Measurements from ENCODE around the gene ORAI3.

The ORAI3 gene

GRCh38 chr16:30923554-30924075 lies 25.3 kb upstream of the ORAI3 start, which contains the start of gene FBXL19:
Gene FBXL19, plus strand, starts transcription at chr16:30923572. Its CDS starts 2,183 bp downstream, at chr16:30925755.
- peaks cover 0 to 37% of the 10 kb centered on the region in 2 experiments; a peak in 1 of 3 replicates for H3K36me3 ChIP-seq (ENCODE audit: control insufficient read depth in 2 of 2, insufficient read depth in 1 of 2, low read length in 2 of 2)
- ChIA-PET POLR2A (interaction anchor here (0.6 to 1.3 kb wide), 8 partner anchors 18 to 223 kb away, joined by 3 to 4 read pairs (median 3); partner anchors contain the start of gene PHKG2), CTCF (interaction anchor here (0.8 kb wide), 1 partner anchor 31 kb away, joined by 3 read pairs; no protein-coding TSS in a partner anchor)
- peak within 1 kb of the TSS; percentile 68 for H3K27ac ChIP-seq (ENCODE audit: extremely low read depth, low read depth, low read length)
- H3K4me1 ChIP-seq (ENCODE audit: control insufficient read depth, insufficient read depth, low read length) = no peaks in the 10 kb centered on the region
- TF ChIP-seq ZBTB7A (tag by site-specific recombination; IDR thresholded peaks at IDR 0.05; ENCODE audit: low read depth) (peak; percentile 9; the same call in 1 of the 2 replicates), ZBTB26 (tag by site-specific recombination; optimal IDR thresholded peaks at IDR 0.05) (peak; percentile 58), ZNF10 (tag by site-specific recombination; IDR thresholded peaks at IDR 0.05) (no peak), ZNF513 (tag by site-specific recombination; IDR thresholded peaks at IDR 0.05) (peak; percentile 81), ZFP37 (tag by site-specific recombination; IDR thresholded peaks at IDR 0.05) (no peak)
- H3K9me3 ChIP-seq (ENCODE audit: control insufficient read depth, insufficient read depth, low read depth, low read length) = no peaks in the 10 kb centered on the region
- peak within 1 kb of the TSS; percentile 68 for H3K4me3 ChIP-seq (ENCODE audit: low read depth, low read length)

GRCh38 chr16:30924076-30924912 lies 24.6 kb upstream of the ORAI3 start:
- Histone ChIP-seq H3K4me1 (ENCODE audit: control insufficient read depth, insufficient read depth, low read length) (no peaks in the 10 kb centered on the region), H3K9me3 (ENCODE audit: control insufficient read depth, insufficient read depth, low read depth, low read length) (no peaks in the 10 kb centered on the region), H3K27ac (ENCODE audit: extremely low read depth, low read depth, low read length) (peak overlapping the region; percentile 68; the same call in 1 of the 2 replicates), H3K36me3 (ENCODE audit: control insufficient read depth in 2 of 2, insufficient read depth in 1 of 2, low read length in 2 of 2) (peaks cover 0 to 44% of the 10 kb centered on the region in 2 experiments; a peak in 1 of 3 replicates), H3K4me3 (ENCODE audit: low read depth, low read length) (peak overlapping the region; percentile 68)
- ChIA-PET CTCF (interaction anchor here (1.0 to 1.2 kb wide), 2 partner anchors 11 to 17 kb away, joined by 4 to 5 read pairs; no protein-coding TSS in a partner anchor), POLR2A (interaction anchor here (0.6 to 1.3 kb wide), 9 partner anchors 18 to 224 kb away, joined by 3 to 6 read pairs (median 3); no protein-coding TSS in a partner anchor)
- TF ChIP-seq ZNF692 (tag by site-specific recombination; IDR thresholded peaks at IDR 0.05) (peak; percentile 59; the same call in 1 of the 2 replicates), ZNF449 (tag by site-specific recombination; IDR thresholded peaks at IDR 0.05) (no peak), ZNF133 (tag by site-specific recombination; IDR thresholded peaks at IDR 0.05) (no peak), MZF1 (tag by site-specific recombination; IDR thresholded peaks at IDR 0.05; ENCODE audit: borderline replicate concordance) (no peak), SP3 (tag by site-specific recombination; IDR thresholded peaks at IDR 0.05) (peak; percentile 84), ZNF629 (tag by site-specific recombination; IDR thresholded peaks at IDR 0.05) (no peak), IKZF3 (tag by site-specific recombination; IDR thresholded peaks at IDR 0.05) (peak; percentile 81; the same call in 1 of the 2 replicates), ZNF488 (tag by site-specific recombination; IDR thresholded peaks at IDR 0.05) (no peak), ZNF350 (tag by site-specific recombination; IDR thresholded peaks at IDR 0.05) (no peak), ZNF776 (tag by site-specific recombination; IDR thresholded peaks at IDR 0.05; ENCODE audit: borderline replicate concordance) (no peak), ZNF24 (tag by site-specific recombination; IDR thresholded peaks at IDR 0.05) (no peak), ZNF624 (tag by site-specific recombination; IDR thresholded peaks at IDR 0.05) (no peak), ZNF366 (tag by site-specific recombination; conservative IDR thresholded peaks at IDR 0.05) (no peak), ZNF561 (tag by site-specific recombination; IDR thresholded peaks at IDR 0.05; ENCODE audit: borderline replicate concordance) (no peak), OSR2 (tag by site-specific recombination; IDR thresholded peaks at IDR 0.05) (no peak), KLF9 (tag by site-specific recombination; IDR thresholded peaks at IDR 0.05; ENCODE audit: low read depth) (peak; percentile 33; the same call in 1 of the 2 replicates), GLIS1 (tag by site-specific recombination; IDR thresholded peaks at IDR 0.05) (peak; percentile 14; the same call in 1 of the 2 replicates), ZNF529 (tag by site-specific recombination; IDR thresholded peaks at IDR 0.05; ENCODE audit: insufficient replicate concordance) (no peak), KLF17 (tag by site-specific recombination; IDR thresholded peaks at IDR 0.05) (no peak; the same call in 1 of the 2 replicates), ZNF48 (tag by site-specific recombination; IDR thresholded peaks at IDR 0.05) (no peak)
